Fibroblast of pulmonary artery (primary cell): ENCODE data around the gene DDX18.
A peak's percentile ranks its signal among the peaks of the same experiment; 100 is the strongest.
"Not testable (repeated sequence)": the region's sequence is repeated elsewhere in the genome, so short reads cannot be mapped to it uniquely, and the experiment has no call there.

Experiments used
- DNase-seq: peaks from one replicate; pipeline ENCODE4 v3.0.0-alpha.2; 2010; ENCODE audit warnings: low read depth
- H3K4me3 ChIP-seq: replicated peaks from 2 replicates; pipeline ENCODE4 v1.5.1; 2011; ENCODE audit warnings: low read depth, mild to moderate bottlenecking, control low read depth, low read length, moderate library complexity
- TF ChIP-seq, protein P1 (sequence below): IDR thresholded peaks from 2 replicates; pipeline ENCODE4 v1.5.1; 2011; ENCODE audit warnings: mild to moderate bottlenecking, control low read depth, low read length, inconsistent platforms; ENCODE audit errors: missing control alignments

Gene DDX18

GRCh38 chr2:117818921-117819320, 4.4 kb downstream of the DDX18 start:
- DNase-seq: no peak
- TF ChIP-seq, protein P1, sequence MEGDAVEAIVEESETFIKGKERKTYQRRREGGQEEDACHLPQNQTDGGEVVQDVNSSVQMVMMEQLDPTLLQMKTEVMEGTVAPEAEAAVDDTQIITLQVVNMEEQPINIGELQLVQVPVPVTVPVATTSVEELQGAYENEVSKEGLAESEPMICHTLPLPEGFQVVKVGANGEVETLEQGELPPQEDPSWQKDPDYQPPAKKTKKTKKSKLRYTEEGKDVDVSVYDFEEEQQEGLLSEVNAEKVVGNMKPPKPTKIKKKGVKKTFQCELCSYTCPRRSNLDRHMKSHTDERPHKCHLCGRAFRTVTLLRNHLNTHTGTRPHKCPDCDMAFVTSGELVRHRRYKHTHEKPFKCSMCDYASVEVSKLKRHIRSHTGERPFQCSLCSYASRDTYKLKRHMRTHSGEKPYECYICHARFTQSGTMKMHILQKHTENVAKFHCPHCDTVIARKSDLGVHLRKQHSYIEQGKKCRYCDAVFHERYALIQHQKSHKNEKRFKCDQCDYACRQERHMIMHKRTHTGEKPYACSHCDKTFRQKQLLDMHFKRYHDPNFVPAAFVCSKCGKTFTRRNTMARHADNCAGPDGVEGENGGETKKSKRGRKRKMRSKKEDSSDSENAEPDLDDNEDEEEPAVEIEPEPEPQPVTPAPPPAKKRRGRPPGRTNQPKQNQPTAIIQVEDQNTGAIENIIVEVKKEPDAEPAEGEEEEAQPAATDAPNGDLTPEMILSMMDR: no peak
- no peak overlapping the region for H3K4me3 ChIP-seq

- H3K4me3 ChIP-seq: no peak overlapping the region
- TF ChIP-seq, protein P1: no peak
- DNase-seq: no peak
These were observed 6.0 kb downstream of the DDX18 start for GRCh38 chr2:117820444-117820843.

DNA sequence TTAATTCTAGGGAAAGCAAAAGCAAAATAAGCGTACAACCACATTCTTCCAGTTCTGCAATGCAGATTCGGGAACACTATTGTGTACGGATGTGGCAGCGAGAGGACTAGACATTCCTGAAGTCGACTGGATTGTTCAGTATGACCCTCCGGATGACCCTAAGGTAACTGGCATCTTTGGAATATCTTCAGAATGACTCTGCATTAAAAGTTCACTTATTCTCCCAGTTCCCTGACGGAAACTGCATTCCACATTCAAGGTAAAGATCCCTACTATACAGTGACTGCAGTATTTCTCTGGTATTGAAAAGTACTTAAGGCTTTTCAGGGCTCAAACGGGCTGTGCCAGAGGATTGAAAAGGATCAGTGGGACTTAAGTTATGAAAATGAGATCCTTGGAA, 10.9 kb downstream of the DDX18 start:
- TF ChIP-seq, protein P1: no peak
- H3K4me3 ChIP-seq: no peak overlapping the region
- no peak for DNase-seq

DNA sequence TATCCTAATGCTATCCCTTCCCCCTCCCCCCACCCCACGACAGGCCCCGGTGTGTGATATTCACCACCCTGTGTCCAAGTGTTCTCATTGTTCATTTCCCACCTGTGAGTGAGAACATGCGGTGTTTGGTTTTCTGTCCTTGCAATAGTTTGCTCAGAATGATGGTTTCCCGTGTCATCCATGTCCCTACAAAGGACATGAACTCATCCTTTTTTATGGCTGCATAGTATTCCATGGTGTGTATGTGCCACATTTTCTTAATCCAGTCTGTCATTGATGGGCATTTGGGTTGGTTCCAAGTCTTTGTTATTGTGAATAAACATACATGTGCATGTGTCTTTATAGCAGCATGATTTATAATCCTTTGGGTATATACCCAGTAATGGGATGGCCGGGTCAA, 13.0 kb downstream of the DDX18 start:
- not testable (repeated sequence) for DNase-seq, H3K4me3 ChIP-seq

DNA sequence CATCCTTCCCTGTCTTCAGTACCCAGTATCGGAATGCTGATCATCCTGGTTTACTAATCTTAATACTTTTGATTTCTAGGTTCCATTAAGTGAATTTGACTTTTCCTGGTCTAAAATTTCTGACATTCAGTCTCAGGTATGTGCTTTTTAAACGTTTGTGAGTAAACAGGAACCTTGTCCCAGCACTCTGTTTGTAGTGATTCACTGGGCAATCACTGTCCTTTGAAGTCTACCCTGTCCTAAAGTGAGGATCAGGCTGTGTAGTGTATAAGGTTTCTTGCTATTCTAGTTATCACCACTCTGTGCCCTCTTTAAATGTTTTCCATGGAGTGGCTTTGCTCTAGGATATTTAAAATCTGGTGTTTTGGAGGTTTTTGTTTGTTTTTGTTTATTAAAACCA, 14.4 kb downstream of the DDX18 start:
- no peak overlapping the region for H3K4me3 ChIP-seq
- TF ChIP-seq, protein P1: no peak
- no peak for DNase-seq

DNA sequence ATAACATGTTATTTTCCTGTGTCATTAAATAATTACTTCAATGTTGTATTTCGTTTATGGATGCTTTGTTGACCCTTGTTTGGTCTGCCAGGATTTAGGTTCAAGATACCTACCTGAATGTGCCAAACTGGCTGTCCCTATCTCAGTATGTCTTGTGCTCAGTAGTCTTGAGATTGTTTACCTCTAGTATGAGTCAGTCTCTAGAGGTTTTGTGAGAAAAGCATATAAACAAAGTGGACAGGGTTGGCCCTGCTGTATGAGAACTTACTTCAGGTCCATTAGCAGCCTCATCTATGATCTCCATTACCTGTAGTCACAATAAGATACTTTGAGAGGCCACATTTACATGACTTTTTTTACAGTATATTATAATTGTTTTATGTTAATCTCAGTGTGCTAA, 17.8 kb downstream of the DDX18 start:
- no peak for DNase-seq
- no peak overlapping the region for H3K4me3 ChIP-seq
- TF ChIP-seq, protein P1: no peak

DNA sequence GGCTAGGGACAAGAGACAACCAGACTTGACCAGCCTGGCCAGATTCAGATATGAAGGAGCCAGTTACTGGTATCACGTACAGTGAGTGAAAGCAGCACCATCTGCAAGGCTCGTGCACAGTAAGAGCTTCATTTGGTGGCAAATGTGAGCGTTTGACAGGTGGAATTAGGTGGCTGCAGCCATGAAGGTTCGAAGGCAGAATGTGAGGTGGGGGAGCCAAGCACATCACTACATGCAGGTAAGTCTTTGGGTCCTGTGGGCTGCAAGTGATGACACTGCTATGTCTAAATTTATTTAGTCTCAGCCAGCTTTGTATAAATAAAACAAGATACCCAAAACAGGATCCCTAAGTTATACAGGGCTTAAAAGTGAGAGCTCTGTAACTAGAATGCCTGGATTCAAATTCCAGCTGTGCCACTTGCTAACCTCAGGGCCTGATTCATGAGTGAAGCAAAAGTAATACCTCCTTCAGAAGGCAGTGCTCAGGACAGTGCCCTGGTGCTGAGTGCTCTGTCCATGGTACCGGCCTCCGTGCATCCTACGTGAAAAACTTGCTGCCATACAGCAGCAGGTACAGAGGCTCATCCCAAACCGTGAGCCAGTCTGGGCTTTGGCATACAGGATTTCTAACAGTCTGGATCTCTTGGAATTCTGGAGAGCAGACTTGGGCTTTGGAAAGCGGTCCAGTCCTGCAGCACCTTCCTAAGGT, 18.6 kb downstream of the DDX18 start:
- TF ChIP-seq, protein P1: no peak
- DNase-seq: peak; percentile 56
- no peak overlapping the region for H3K4me3 ChIP-seq
